Sigmoid colon (tissue), 7 donors: ENCODE measurements around the gene NCAN. TPM values are rescaled to one million over a fixed set of nuclear protein-coding genes. Genes with fewer than 3 reads are reported as not detected.

ENCODE experiments used
- DNase-seq: peaks from one replicate; pipeline ENCODE4 v3.0.0-alpha.2; 2019
- H3K27ac ChIP-seq, 4 donors: fragments of 200-600 bp; sonication (generic); one replicate each; pipeline ENCODE4 v1.5.1; 2016 to 2019; ENCODE audit warnings: mild to moderate bottlenecking in 1 of 4
- H3K27me3 ChIP-seq, 3 donors: fragments of 200-600 bp; sonication (generic); one replicate each; pipeline ENCODE4 v1.5.1; 2019; ENCODE audit warnings: mild to moderate bottlenecking in 1 of 3
- H3K36me3 ChIP-seq, 4 donors: fragments of 200-600 bp; sonication (generic); one replicate each; pipeline ENCODE4 v1.5.1; 2016 to 2019
- H3K4me1 ChIP-seq, 4 donors: fragments of 200-600 bp; sonication (generic); one replicate each; pipeline ENCODE4 v1.5.1; 2017 to 2019
- H3K4me3 ChIP-seq, 4 donors: fragments of 200-600 bp; sonication (generic); one replicate each; pipeline ENCODE4 v1.5.1; 2017 to 2019; ENCODE audit warnings: mild to moderate bottlenecking in 2 of 4, moderate library complexity in 1 of 4
- H3K9me3 ChIP-seq, 4 donors: fragments of 200-600 bp in 3 of 4; sonication (generic) in 3 of 4; one replicate each; pipeline versions ENCODE4 v1.5.1 to v1.6.1; 2013 to 2019
- EP300 ChIP-seq, 4 donors: sonication (generic); formaldehyde crosslinking; IDR thresholded peaks; one replicate each; pipeline ENCODE4 v1.6.1; 2017; ENCODE audit warnings: antibody characterized with exemption in 4 of 4
- POLR2A ChIP-seq, 2 donors: fragments of 450-650 bp; IDR thresholded peaks; one replicate each; pipeline ENCODE4 v1.6.1; 2016; ENCODE audit warnings: antibody characterized with exemption in 2 of 2, mild to moderate bottlenecking in 2 of 2, moderate library complexity in 2 of 2
- POLR2AphosphoS5 ChIP-seq, 4 donors: sonication (generic); formaldehyde crosslinking; IDR thresholded peaks; one replicate each; pipeline ENCODE4 v1.6.1; 2017; ENCODE audit warnings: antibody characterized with exemption in 4 of 4
- WGBS, 2 donors: extraction: QIAGEN DNeasy Blood & Tissue Kit; methylation state at CpG; one replicate each; pipeline ENCODE4 v1.1.7; 2013; 5-methylcytosine and 5-hydroxymethylcytosine counted together
- intact Hi-C: fragments of 100-400 bp; cut with DNase I; formaldehyde crosslinking; loops from one replicate; pipeline ENCODE4 v1.15.1; 2023
- polyA plus RNA-seq, 3 donors: library from polyadenylated mRNA; stranded (reverse); fragments of 200-250 nt; gene quantifications; one replicate each; pipeline ENCODE4 v1.2.3, GENCODE V29; 2013
- total RNA-seq, 4 donors: library from RNA; depleted of rRNA; stranded (reverse); fragments of >200 nt; gene quantifications; one replicate each; pipeline ENCODE4 v1.1.0, GENCODE V29; 2016
- TF ChIP-seq, protein P1 (sequence below), 4 experiments: fragments of 450-650 bp in 3 of 4; fragments of 200-600 bp in 1 of 4; IDR thresholded peaks; one replicate each; pipeline ENCODE4 v1.5.1; 2016 to 2019; ENCODE audit warnings: antibody characterized with exemption in 4 of 4, mild to moderate bottlenecking in 3 of 4, moderate library complexity in 2 of 4
- donor health status: healthy with polysubstance abuse.
- donor health status: Bipolar disorder and iron deficiency.
- donor health status: healthy.

Gene NCAN
- total and polyA plus RNA-seq, 7 donors, result under 0.01 to 0.09 (median under 0.01) TPM; not detected in 4

DNA sequence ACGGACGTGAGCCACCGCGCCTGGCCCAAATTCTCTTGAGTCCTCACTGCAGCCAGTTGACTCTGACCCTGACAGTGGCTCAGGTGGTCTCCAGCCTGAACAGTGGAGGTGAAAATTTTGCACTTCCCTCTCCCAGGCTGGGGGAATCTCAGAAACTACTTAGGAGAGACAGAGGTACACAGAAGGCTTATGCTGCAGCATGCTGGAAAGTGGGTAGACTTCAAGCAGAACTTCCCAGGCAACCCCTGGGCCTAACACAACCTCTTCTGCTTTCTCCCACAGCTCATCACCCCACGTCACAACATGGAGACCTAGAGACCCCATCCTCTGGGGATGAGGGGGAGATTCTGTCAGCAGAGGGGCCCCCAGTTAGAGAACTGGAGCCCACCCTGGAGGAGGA is 14.4 kb downstream of the NCAN start:
- intact Hi-C loops, result loop anchor here (5.0 kb wide), 1 partner anchor 79 kb away; no protein-coding TSS in a partner anchor
- H3K27ac ChIP-seq, result no peak overlapping the region
- H3K27me3 ChIP-seq, result peaks cover 16 to 67% (median 43%) of the 10 kb centered on the region in 3 donors
- DNase-seq, result no peak
- no peaks in the 10 kb centered on the region for H3K9me3 ChIP-seq
- 81% methylated on average over 5 of the region's 5 CpGs for WGBS, 2 donors
- TF ChIP-seq POLR2AphosphoS5 (IDR thresholded peaks at IDR 0.05), result no peak
- TF ChIP-seq, protein P1, sequence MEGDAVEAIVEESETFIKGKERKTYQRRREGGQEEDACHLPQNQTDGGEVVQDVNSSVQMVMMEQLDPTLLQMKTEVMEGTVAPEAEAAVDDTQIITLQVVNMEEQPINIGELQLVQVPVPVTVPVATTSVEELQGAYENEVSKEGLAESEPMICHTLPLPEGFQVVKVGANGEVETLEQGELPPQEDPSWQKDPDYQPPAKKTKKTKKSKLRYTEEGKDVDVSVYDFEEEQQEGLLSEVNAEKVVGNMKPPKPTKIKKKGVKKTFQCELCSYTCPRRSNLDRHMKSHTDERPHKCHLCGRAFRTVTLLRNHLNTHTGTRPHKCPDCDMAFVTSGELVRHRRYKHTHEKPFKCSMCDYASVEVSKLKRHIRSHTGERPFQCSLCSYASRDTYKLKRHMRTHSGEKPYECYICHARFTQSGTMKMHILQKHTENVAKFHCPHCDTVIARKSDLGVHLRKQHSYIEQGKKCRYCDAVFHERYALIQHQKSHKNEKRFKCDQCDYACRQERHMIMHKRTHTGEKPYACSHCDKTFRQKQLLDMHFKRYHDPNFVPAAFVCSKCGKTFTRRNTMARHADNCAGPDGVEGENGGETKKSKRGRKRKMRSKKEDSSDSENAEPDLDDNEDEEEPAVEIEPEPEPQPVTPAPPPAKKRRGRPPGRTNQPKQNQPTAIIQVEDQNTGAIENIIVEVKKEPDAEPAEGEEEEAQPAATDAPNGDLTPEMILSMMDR (IDR thresholded peaks at IDR 0.05), result no peak
- TF ChIP-seq POLR2A (IDR thresholded peaks at IDR 0.05), result no peak
- TF ChIP-seq EP300 (IDR thresholded peaks at IDR 0.05), result no peak
- peaks cover 0 to 9% (median 8%) of the 10 kb centered on the region in 4 donors for H3K4me1 ChIP-seq
- no peak overlapping the region for H3K4me3 ChIP-seq
- no peaks in the 10 kb centered on the region for H3K36me3 ChIP-seq

DNA sequence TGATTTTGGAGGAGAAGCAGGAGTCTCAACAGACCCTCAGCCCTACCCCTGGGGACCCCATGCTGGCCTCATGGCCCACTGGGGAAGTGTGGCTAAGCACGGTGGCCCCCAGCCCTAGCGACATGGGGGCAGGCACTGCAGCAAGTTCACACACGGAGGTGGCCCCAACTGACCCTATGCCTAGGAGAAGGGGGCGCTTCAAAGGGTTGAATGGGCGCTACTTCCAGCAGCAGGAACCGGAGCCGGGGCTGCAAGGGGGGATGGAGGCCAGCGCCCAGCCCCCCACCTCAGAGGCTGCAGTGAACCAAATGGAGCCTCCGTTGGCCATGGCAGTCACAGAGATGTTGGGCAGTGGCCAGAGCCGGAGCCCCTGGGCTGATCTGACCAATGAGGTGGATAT is 14.9 kb downstream of the NCAN start:
- Histone ChIP-seq H3K27ac (no peak overlapping the region), H3K27me3 (peaks cover 16 to 67% (median 43%) of the 10 kb centered on the region in 3 donors), H3K9me3 (no peaks in the 10 kb centered on the region), H3K4me1 (peaks cover 0 to 9% (median 8%) of the 10 kb centered on the region in 4 donors), H3K36me3 (no peaks in the 10 kb centered on the region), H3K4me3 (no peak overlapping the region)
- TF ChIP-seq POLR2A (IDR thresholded peaks at IDR 0.05) (no peak), EP300 (IDR thresholded peaks at IDR 0.05) (no peak), POLR2AphosphoS5 (IDR thresholded peaks at IDR 0.05) (no peak)
- TF ChIP-seq, protein P1 (IDR thresholded peaks at IDR 0.05), result no peak
- WGBS, 2 donors, result 69% methylated on average over 10 of the region's 10 CpGs
- DNase-seq, result no peak
- intact Hi-C loops, result loop anchor here (5.0 kb wide), 1 partner anchor 79 kb away; no protein-coding TSS in a partner anchor

DNA sequence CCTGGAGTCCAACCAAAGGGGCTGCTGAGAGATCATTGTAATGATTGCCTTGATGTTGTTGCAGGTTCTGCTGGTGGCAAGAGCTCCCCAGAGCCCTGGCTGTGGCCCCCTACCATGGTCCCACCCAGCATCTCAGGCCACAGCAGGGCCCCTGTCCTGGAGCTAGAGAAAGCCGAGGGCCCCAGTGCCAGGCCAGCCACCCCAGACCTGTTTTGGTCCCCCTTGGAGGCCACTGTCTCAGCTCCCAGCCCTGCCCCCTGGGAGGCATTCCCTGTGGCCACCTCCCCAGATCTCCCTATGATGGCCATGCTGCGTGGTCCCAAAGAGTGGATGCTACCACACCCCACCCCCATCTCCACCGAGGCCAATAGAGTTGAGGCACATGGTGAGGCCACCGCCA is 15.5 kb downstream of the NCAN start:
- H3K4me3 ChIP-seq, result no peak overlapping the region
- no peak overlapping the region for H3K27ac ChIP-seq
- no peaks in the 10 kb centered on the region for H3K36me3 ChIP-seq
- intact Hi-C loops, result loop anchor here (5.0 kb wide), 1 partner anchor 80 kb away; no protein-coding TSS in a partner anchor
- DNase-seq, result no peak
- peaks cover 16 to 64% (median 43%) of the 10 kb centered on the region in 3 donors for H3K27me3 ChIP-seq
- H3K9me3 ChIP-seq, result no peaks in the 10 kb centered on the region
- TF ChIP-seq POLR2A (IDR thresholded peaks at IDR 0.05) (no peak), POLR2AphosphoS5 (IDR thresholded peaks at IDR 0.05) (no peak), EP300 (IDR thresholded peaks at IDR 0.05) (no peak)
- TF ChIP-seq, protein P1 (IDR thresholded peaks at IDR 0.05), result no peak
- peaks cover 0 to 9% (median 8%) of the 10 kb centered on the region in 4 donors for H3K4me1 ChIP-seq
- WGBS, 2 donors, result 72 to 80% methylated on average over 4 of the region's 4 CpGs

DNA sequence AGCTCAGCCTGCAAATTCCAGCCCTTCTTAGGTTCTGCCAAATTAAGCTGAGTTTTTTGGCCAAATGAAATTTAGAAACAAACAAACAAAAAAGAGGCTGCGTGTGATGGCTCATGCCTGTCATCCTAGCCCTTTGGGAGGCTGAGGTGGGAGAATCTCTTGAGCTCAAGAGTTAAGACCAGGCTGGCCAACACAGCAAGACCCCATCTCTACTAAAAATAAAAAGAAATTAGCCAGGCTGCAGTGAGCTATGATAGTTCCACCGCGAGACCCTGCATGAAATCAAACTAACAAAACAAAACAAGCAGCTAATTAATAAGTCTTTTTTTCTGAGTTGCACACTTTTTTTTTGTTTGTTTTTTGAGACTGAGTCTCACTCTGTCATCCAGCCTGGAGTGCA is 17.9 kb downstream of the NCAN start:
- H3K4me3 ChIP-seq, result no peak overlapping the region
- TF ChIP-seq, protein P1 (IDR thresholded peaks at IDR 0.05), result no peak
- TF ChIP-seq POLR2A (IDR thresholded peaks at IDR 0.05), result no peak
- no peak for TF ChIP-seq POLR2AphosphoS5 (IDR thresholded peaks at IDR 0.05)
- TF ChIP-seq EP300 (IDR thresholded peaks at IDR 0.05), result no peak
- H3K4me1 ChIP-seq, result peaks cover 0 to 8% (median 7%) of the 10 kb centered on the region in 4 donors
- H3K36me3 ChIP-seq, result no peaks in the 10 kb centered on the region
- 86 to 88% methylated on average over 3 of the region's 3 CpGs for WGBS, 2 donors
- intact Hi-C loops, result loop anchor here (5.0 kb wide), 1 partner anchor 82 kb away; no protein-coding TSS in a partner anchor
- H3K9me3 ChIP-seq, result peaks cover 4 to 9% (median 8%) of the 10 kb centered on the region in 4 donors
- peaks cover 14 to 42% (median 34%) of the 10 kb centered on the region in 3 donors for H3K27me3 ChIP-seq
- no peak overlapping the region for H3K27ac ChIP-seq
- no peak for DNase-seq

DNA sequence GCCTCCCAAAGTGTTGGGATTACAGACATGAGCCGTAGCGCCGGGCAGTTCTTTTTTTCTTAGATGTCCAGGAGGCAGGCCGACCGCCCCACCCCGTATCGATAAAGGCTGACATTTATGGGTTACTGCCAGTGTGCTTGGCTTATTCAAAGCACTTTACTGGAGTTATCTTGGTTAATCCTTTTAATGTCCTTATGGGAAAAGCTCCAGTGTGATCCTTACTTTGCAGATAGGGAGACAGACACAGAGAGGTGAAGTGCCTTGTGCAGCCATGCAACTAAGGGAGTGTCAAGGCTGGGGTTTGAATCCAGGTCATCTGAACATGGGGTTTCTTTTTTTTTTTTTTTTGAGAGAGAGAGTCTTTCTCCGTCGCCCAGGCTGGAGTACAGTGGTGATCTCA is 19.2 kb downstream of the NCAN start:
- peaks cover 10 to 15% (median 12%) of the 10 kb centered on the region in 4 donors for H3K9me3 ChIP-seq
- no peaks in the 10 kb centered on the region for H3K4me1 ChIP-seq
- DNase-seq, result no peak
- TF ChIP-seq POLR2AphosphoS5 (IDR thresholded peaks at IDR 0.05) (no peak), POLR2A (IDR thresholded peaks at IDR 0.05) (no peak), EP300 (IDR thresholded peaks at IDR 0.05) (no peak)
- TF ChIP-seq, protein P1 (IDR thresholded peaks at IDR 0.05), result no peak
- WGBS, 2 donors, result 79 to 83% methylated on average over 9 of the region's 9 CpGs
- intact Hi-C loops, result no loop called here
- no peak overlapping the region for H3K27ac ChIP-seq
- no peak overlapping the region for H3K4me3 ChIP-seq
- H3K36me3 ChIP-seq, result no peaks in the 10 kb centered on the region
- H3K27me3 ChIP-seq, result peaks cover 10 to 29% (median 21%) of the 10 kb centered on the region in 3 donors
